SK-N-MC (cell line): ENCODE data around the gene CENPL.

ENCODE experiments used
- EZH2 ChIP-seq: fragments of 200-600 bp; sonication (generic); IDR thresholded peaks from one replicate; pipeline ENCODE4 v1.6.1; 2017; ENCODE audit warnings: antibody characterized with exemption
- FOXP2 ChIP-seq: optimal IDR thresholded peaks from 2 replicates; pipeline ENCODE3; 2011; ENCODE audit warnings: mild to moderate bottlenecking, moderate library complexity; ENCODE audit not compliant: insufficient read depth; ENCODE audit errors: extremely low read length, control extremely low read depth
- POLR2AphosphoS5 ChIP-seq: IDR thresholded peaks from 2 replicates; pipeline ENCODE4 v1.6.1; 2012; ENCODE audit warnings: mild to moderate bottlenecking, low read depth, low read length, borderline replicate concordance

DNA sequence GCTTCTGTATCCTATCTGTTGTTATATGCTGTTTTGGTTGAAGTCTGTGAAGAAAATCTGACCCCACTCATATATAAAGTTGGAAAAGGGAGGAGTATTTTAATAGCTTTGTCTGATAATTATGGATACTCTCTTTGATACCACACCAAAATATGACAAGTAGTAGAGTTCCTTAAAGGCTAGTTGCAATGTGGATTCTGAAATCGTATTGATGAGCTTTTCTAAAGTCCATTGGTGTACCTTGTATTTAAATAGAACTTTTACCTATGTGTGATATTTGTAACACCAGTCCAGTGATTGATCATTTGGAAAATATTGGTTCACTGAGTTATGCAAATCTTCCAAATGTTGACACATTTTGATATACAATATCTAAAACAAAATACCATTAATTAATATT lies 35.4 kb upstream of the CENPL start:
- no peak for TF ChIP-seq EZH2
- no peak for TF ChIP-seq POLR2AphosphoS5
- no peak for TF ChIP-seq FOXP2
